K562 (cell line): ENCODE measurements around the gene SLC35E3. TPM values are rescaled to one million over a fixed set of nuclear protein-coding genes. Genes with fewer than 3 reads are reported as not detected.

Experiments used
- ATAC-seq: fragments of 200-7000 bp; cut with Tn5 transposase; 3 replicates; pipeline ENCODE4 v1.9.1; 2020; ENCODE audit warnings: moderate library complexity
- BruUV-seq: library from RNA; stranded (reverse); fragments of 400-500 nt; replicated peaks from 2 replicates; lab custom pipeline; 2021; lab: Mats Ljungman, UMichigan
- CTCF ChIA-PET: fragments of 300-600 bp; formaldehyde crosslinking; extraction: SDS; loops from one replicate; lab custom pipeline; 2021; ENCODE audit warnings: low intra/inter-chr PET ratio; lab: Yijun Ruan, JAX
- POLR2A ChIA-PET: fragments of 300-600, 350-650 bp; sonication (Branson Sonifier 250); formaldehyde crosslinking; extraction: SDS; loops from one replicate; lab custom pipeline; 2021; ENCODE audit warnings: antibody characterized with exemption, inconsistent platforms; lab: Yijun Ruan, JAX
- DNase-seq, 4 experiments: peaks; one replicate each; pipeline versions ENCODE4 v3.0.0 to v3.0.0-alpha.2; 2011 to 2018; ENCODE audit warnings: low spot score in 3 of 4, mixed read lengths in 3 of 4; ENCODE audit errors: extremely low read depth in 1 of 4
- FAIRE-seq: peaks from 2 replicates; lab custom pipeline; 2011; peaks lifted over from hg19 to GRCh38; lab: Jason Lieb, UNC
- H2AFZ ChIP-seq: 2 replicates; pipeline ENCODE4 v1.6.0; 2011; ENCODE audit warnings: low read depth, low read length, control low read depth, inconsistent platforms
- H3K27ac ChIP-seq: fragments of 200-600 bp; 3 replicates; pipeline ENCODE4 v1.8.0; 2011; ENCODE audit warnings: low read depth, mild to moderate bottlenecking, control low read depth, inconsistent platforms, low read length, moderate library complexity, mixed read lengths; ENCODE audit errors: extremely low read depth
- H3K27me3 ChIP-seq, 2 experiments: fragments of 300-600 bp in 1 of 2; 2 replicates in 1 of 2; 3 replicates in 1 of 2; pipeline versions ENCODE4 v1.6.0 to v1.8.0; 2011; ENCODE audit warnings: inconsistent platforms in 2 of 2, low read length in 2 of 2, mild to moderate bottlenecking in 1 of 2, mixed read lengths in 1 of 2, moderate library complexity in 1 of 2; ENCODE audit not compliant: control insufficient read depth in 2 of 2, insufficient read depth in 2 of 2
- H3K36me3 ChIP-seq: fragments of 300-600 bp; 3 replicates; pipeline ENCODE4 v1.8.0; 2011; ENCODE audit warnings: mild to moderate bottlenecking, low read length, inconsistent platforms; ENCODE audit not compliant: control insufficient read depth, insufficient read depth
- H3K4me1 ChIP-seq, 2 experiments: fragments of 200-600 bp in 1 of 2; replicated peaks in 1 of 2; 2 replicates in 1 of 2; 3 replicates in 1 of 2; pipeline versions ENCODE4 v1.5.1 to v1.8.0; 2011; ENCODE audit warnings: inconsistent platforms in 2 of 2, low read length in 2 of 2, mild to moderate bottlenecking in 1 of 2, mixed read lengths in 1 of 2, moderate library complexity in 1 of 2; ENCODE audit not compliant: control insufficient read depth in 2 of 2, insufficient read depth in 2 of 2
- H3K4me2 ChIP-seq: 2 replicates; pipeline ENCODE4 v1.6.1; 2011; ENCODE audit warnings: low read length, control low read depth, inconsistent platforms, mixed read lengths; ENCODE audit not compliant: insufficient read depth
- H3K4me3 ChIP-seq: fragments of 200-600 bp; sonication (generic), shearing (Covaris generic); 2 replicates; pipeline ENCODE4 v1.5.1; 2016; ENCODE audit warnings: control low read depth, inconsistent platforms
- H3K79me2 ChIP-seq: fragments of 200-600 bp; 3 replicates; pipeline ENCODE4 v1.8.0; 2011; ENCODE audit warnings: low read length, inconsistent platforms; ENCODE audit not compliant: control insufficient read depth, insufficient read depth
- H3K9ac ChIP-seq, 2 experiments: 2 replicates each; pipeline versions ENCODE4 v1.6.0 to v1.6.1; 2011; ENCODE audit warnings: low read depth in 2 of 2, low read length in 2 of 2, control low read depth in 1 of 2, inconsistent platforms in 1 of 2, mild to moderate bottlenecking in 1 of 2, mixed read lengths in 1 of 2; ENCODE audit not compliant: insufficient read depth in 1 of 2
- H3K9me1 ChIP-seq: one replicate; pipeline ENCODE4 v1.6.0; 2011; ENCODE audit warnings: inconsistent platforms, mild to moderate bottlenecking, low read length, moderate library complexity; ENCODE audit not compliant: control insufficient read depth, insufficient read depth
- H3K9me3 ChIP-seq: replicated peaks from 2 replicates; pipeline ENCODE4 v1.5.1; 2011; ENCODE audit warnings: low read depth, low read length, inconsistent platforms; ENCODE audit not compliant: control insufficient read depth, insufficient read depth
- H4K20me1 ChIP-seq: replicated peaks from 2 replicates; pipeline ENCODE4 v1.6.1; 2011; ENCODE audit warnings: low read length, inconsistent platforms, mixed read lengths; ENCODE audit not compliant: control insufficient read depth, insufficient read depth
- HDAC1 ChIP-seq, 2 experiments: fragments of 450-650 bp; IDR thresholded peaks; 2 replicates each; pipeline ENCODE4 v1.6.1; 2016 to 2017; ENCODE audit warnings: inconsistent platforms in 1 of 2, mild to moderate bottlenecking in 1 of 2, moderate library complexity in 1 of 2
- HDAC3 ChIP-seq: fragments of 450-650 bp; IDR thresholded peaks from 2 replicates; pipeline ENCODE4 v1.6.1; 2018; ENCODE audit warnings: borderline replicate concordance, mild to moderate bottlenecking, moderate library complexity; ENCODE audit not compliant: partially characterized antibody
- SMARCB1 ChIP-seq: IDR thresholded peaks from 2 replicates; pipeline ENCODE4 v1.6.1; 2011; ENCODE audit warnings: improper control_type of control experiment, low read depth; ENCODE audit not compliant: insufficient read length
- ZBTB7A ChIP-seq: IDR thresholded peaks from 2 replicates; pipeline ENCODE4 v1.6.1; 2011; ENCODE audit warnings: low read depth, mild to moderate bottlenecking, low read length, moderate library complexity, borderline replicate concordance; ENCODE audit not compliant: control insufficient read depth
- ZNF134 ChIP-seq: fragments of 250-450 bp; sonication (Bioruptor Pico); conservative IDR thresholded peaks from 2 replicates; pipeline ENCODE4 v1.4.0; 2020
- WGBS: fragments of 100-300 bp; shearing (Covaris generic); methylation state at CpG from one replicate; pipeline ENCODE4 v1.1.6; 2016; ENCODE audit warnings: low coverage, mixed read lengths; ENCODE audit not compliant: insufficient coverage; ENCODE audit errors: missing lambda C conversion rate; 5-methylcytosine and 5-hydroxymethylcytosine counted together
- in situ Hi-C: fragments of 300-500 bp; cut with MboI; formaldehyde crosslinking; loops from 4 replicates; pipeline ENCODE4 v1.15.0; 2018; ENCODE audit warnings: inconsistent platforms, mixed read lengths
- intact Hi-C: fragments of 100-400 bp; cut with micrococcal nuclease; formaldehyde crosslinking; loops from 2 replicates; pipeline ENCODE4 v1.14.2; 2022
- polyA plus RNA-seq, 8 experiments: library from polyadenylated mRNA; depleted of rRNA in 4 of 8; stranded (reverse) in 5 of 8; unstranded in 3 of 8; fragments of >200 nt; fragmentation: Nextera tagmentation in 2 of 8; fragmentation: Illumina TruSeq in 1 of 8; extraction: Ambion mirVana in 2 of 8; extraction: Trizol in 1 of 8; gene quantifications; 2 replicates each; pipeline versions ENCODE4 v1.2.1 to v1.2.3, GENCODE V29; 2011 to 2014; ENCODE audit warnings: inconsistent platforms in 1 of 8, missing spikeins in 1 of 8
- total RNA-seq, 7 experiments: library from RNA; depleted of rRNA in 6 of 7; stranded (reverse); fragments of >200 nt in 6 of 7; fragmentation: Illumina TruSeq in 2 of 7; extraction: Trizol in 2 of 7; gene quantifications; 2 replicates each; pipeline versions ENCODE4 v1.2.1 to v1.2.3, GENCODE V29; 2011 to 2021; ENCODE audit warnings: low replicate concordance in 1 of 7
- TF ChIP-seq, protein P1 (sequence below): fragments of 450-650 bp; formaldehyde crosslinking; IDR thresholded peaks from 2 replicates; pipeline ENCODE4 v1.4.0; 2020; ENCODE audit warnings: mild to moderate bottlenecking, moderate library complexity
- TF ChIP-seq, protein P2 (sequence below): fragments of 250-450 bp; sonication (Bioruptor Pico); IDR thresholded peaks from 2 replicates; pipeline ENCODE4 v1.5.0; 2021

SLC35E3 gene
- total and polyA plus RNA-seq, 9 of the 15 experiments (the other 6 are each of a cell fraction or from before 2014, with no cell fraction given), result 1.2 to 5.9 (median 3.8) TPM

DNA sequence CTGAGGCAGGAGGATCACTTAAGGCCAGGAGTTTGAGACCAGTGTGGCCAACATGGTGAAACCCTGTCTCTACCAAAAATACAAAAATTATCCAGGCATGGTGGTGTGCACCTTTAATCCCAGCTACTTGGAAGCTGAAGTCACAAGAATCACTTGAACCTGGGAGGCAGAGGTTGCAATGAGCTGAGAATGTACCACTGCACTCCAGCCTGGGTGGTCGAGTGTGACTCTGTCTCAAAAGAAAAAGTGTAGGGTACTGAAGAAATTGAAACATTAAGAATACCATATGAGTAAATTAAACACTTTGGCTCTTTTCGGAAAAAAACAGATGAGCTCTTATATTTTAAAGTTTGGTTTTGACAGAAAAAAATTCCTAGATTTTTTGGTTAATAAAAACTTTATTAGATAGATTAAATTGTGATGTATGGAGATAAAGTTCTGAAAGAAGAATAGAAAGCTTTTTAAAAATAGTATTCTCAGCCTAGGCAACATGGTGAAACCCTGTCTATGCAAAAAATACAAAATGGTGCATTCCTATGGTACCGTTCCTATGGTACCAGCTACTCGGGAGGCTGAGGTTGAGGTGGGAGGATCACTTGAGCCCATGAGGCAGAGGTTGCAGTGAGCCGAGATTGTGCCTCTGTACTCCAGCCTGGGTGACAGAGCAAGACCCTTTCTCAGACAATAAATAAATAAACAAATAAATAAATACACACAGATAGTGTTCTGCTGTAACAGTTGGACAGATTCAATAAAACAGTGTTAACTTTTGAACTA, 82.1 kb downstream of the SLC35E3 start:
- ATAC-seq (no peak), FAIRE-seq (no peak), DNase-seq (no peak)
- CTCF ChIA-PET, result no interaction called here
- Histone ChIP-seq H3K9ac (no peak overlapping the region), H3K9me3 (no peaks in the 10 kb centered on the region), H3K4me3 (no peak overlapping the region), H2AFZ (no peak overlapping the region), H3K4me2 (no peak overlapping the region), H3K27ac (no peak overlapping the region), H4K20me1 (no peaks in the 10 kb centered on the region; the same call in 1 of the 2 replicates), H3K4me1 (no peaks in the 10 kb centered on the region), H3K79me2 (peaks cover 14% of the 10 kb centered on the region; the same call in 2 of the 3 replicates), H3K36me3 (peaks cover 94% of the 10 kb centered on the region), H3K9me1 (no peaks in the 10 kb centered on the region), H3K27me3 (no peaks in the 10 kb centered on the region)
- no TSS peak for BruUV-seq
- POLR2A ChIA-PET, result interaction anchor here (0.5 to 1.2 kb wide), 5 partner anchors 13 to 69 kb away, joined by 3 to 5 read pairs (median 3); partner anchors contain the start of gene MDM2
- intact Hi-C loops, result no loop called here
- 87% methylated on average over 5 of the region's 5 CpGs for WGBS
- in situ Hi-C loops, result no loop called here
- no peak for TF ChIP-seq HDAC1 (IDR thresholded peaks at IDR 0.05)
- TF ChIP-seq, protein P1, sequence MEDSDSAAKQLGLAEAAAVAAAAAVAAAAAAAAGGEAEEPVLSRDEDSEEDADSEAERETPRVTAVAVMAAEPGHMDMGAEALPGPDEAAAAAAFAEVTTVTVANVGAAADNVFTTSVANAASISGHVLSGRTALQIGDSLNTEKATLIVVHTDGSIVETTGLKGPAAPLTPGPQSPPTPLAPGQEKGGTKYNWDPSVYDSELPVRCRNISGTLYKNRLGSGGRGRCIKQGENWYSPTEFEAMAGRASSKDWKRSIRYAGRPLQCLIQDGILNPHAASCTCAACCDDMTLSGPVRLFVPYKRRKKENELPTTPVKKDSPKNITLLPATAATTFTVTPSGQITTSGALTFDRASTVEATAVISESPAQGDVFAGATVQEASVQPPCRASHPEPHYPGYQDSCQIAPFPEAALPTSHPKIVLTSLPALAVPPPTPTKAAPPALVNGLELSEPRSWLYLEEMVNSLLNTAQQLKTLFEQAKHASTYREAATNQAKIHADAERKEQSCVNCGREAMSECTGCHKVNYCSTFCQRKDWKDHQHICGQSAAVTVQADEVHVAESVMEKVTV (CRISPR knock-in tag), result no peak
- no peak for TF ChIP-seq HDAC3
- no peak for TF ChIP-seq SMARCB1
- TF ChIP-seq ZBTB7A, result no peak
- no peak for TF ChIP-seq ZNF134 (CRISPR knock-in tag)
- TF ChIP-seq, protein P2, sequence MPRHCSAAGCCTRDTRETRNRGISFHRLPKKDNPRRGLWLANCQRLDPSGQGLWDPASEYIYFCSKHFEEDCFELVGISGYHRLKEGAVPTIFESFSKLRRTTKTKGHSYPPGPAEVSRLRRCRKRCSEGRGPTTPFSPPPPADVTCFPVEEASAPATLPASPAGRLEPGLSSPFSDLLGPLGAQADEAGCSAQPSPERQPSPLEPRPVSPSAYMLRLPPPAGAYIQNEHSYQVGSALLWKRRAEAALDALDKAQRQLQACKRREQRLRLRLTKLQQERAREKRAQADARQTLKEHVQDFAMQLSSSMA (CRISPR knock-in tag), result no peak
